GM21825 (cell line): Measurements from ENCODE around the gene SLC26A8.
"Not testable (repeated sequence)": the region's sequence is repeated elsewhere in the genome, so short reads cannot be mapped to it uniquely, and the experiment has no call there.

ENCODE experiments used
- ATAC-seq: cut with Tn5 transposase; IDR thresholded peaks from one replicate; pipeline ENCODE4 v1.9.1; 2021; ENCODE audit warnings: mild to moderate bottlenecking, moderate library complexity; ENCODE audit not compliant: unreplicated experiment

Gene SLC26A8

DNA sequence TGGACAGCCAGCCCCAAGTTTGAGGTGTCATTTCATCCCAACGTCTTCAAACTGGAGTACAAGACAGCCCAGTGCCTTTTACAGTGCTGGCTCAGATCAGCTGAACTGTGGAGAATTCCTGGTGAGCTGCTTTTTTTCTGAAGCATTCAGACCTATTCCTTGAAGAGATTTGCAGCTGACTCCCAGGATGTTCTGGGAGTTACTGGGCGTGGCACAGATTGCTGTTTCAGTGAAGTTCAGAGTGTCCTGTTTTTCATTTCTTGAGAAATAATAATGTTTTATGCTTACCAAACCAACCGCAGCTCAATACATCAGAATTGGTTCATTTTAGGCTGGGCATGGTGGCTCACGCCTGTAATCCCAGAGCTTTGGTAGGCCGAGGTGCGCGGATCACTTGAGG is 70.1 kb downstream of the SLC26A8 start:
- no peak for ATAC-seq

- ATAC-seq, result no peak
Measured at GRCh38 chr6:35948725-35949124, 75.7 kb downstream of the SLC26A8 start.

DNA sequence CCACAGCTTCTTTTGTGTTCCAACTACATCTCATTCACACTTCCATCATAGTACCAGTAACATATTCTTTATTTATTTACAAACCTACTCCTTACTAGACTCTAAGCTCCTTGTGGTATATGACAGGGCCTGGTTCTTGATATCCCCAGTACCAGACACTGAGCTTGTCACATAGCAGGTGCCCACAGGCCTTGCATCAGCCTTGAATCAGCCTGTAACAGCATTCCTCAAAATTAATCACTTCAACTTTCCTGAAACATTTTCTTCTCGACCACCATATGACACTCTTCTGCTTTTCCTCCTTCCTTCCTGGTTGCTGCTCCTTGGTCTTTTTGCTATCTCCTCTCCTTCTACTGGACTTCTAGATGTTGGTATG is 78.8 kb downstream of the SLC26A8 start:
- ATAC-seq, result no peak

DNA sequence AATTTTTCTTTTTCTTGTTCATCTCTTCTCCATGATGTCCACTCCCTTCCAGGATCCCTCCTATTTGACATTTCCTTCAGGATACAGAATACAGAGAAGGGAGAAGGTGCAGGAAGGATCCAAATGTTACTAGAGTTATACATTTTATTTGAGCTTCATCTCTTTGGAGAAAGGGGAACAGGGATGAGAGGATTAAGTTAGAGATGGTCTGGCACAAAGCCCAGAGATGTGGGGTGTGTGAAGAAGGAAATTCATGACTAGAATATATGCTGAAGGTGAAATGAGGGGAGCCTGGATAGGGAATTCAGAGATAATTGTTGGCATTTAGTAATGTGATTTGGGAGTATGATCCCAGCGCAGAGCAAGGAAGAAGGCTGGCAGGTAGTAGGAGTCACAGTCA is 81.1 kb downstream of the SLC26A8 start:
- no peak for ATAC-seq

DNA sequence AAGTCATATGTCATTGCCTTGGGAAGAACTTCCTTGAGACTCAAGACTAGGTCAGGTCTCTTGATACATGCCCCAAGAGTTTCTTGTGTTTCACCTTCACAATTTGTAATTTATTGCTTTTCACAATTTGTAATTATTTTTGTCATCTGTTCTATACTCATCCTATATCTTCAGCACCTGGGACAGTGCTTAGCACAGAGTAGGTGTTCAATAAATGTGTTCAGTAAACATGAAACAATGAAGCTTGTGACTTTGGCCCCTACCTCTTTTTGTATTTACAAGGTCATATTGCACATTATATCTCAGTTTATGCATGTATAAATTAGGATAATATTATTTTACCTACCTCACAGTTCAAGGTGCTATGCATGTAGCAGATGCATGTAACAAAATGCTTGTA is 82.1 kb downstream of the SLC26A8 start:
- ATAC-seq, result no peak

GRCh38 chr6:35941170-35941569 is 83.3 kb downstream of the SLC26A8 start:
- not testable (repeated sequence) for ATAC-seq

GRCh38 chr6:35940014-35940413 is 84.4 kb downstream of the SLC26A8 start:
- not testable (repeated sequence) for ATAC-seq

DNA sequence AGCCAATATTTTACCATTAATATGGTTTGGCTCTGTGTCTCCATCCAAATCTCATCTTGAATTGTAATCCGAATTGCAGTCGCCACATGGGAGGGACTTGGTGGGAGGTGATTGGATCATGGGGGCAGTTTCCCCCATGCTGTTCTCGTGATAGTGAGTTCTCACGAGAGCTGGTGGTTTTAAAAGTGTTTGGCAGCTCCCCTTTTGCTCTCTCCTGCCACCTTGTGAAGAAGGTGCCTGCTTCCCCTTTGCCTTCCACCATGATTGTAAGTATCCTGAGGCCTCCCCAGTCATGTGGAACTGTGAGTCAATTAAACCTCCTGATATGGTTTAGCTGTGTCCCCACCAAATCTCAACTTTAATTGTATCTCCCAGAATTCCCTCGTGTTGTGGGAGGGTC is 85.2 kb downstream of the SLC26A8 start:
- not testable (repeated sequence) for ATAC-seq

- ATAC-seq, result no peak
Measured at GRCh38 chr6:35936681-35937359, 87.6 kb downstream of the SLC26A8 start.

GRCh38 chr6:35935469-35935868 is 89.0 kb downstream of the SLC26A8 start:
- ATAC-seq, result no peak

GRCh38 chr6:35933844-35934243 is 90.6 kb downstream of the SLC26A8 start:
- ATAC-seq, result no peak

- ATAC-seq, result not testable (repeated sequence)
Measured at GRCh38 chr6:35931873-35932272, 92.6 kb downstream of the SLC26A8 start.

DNA sequence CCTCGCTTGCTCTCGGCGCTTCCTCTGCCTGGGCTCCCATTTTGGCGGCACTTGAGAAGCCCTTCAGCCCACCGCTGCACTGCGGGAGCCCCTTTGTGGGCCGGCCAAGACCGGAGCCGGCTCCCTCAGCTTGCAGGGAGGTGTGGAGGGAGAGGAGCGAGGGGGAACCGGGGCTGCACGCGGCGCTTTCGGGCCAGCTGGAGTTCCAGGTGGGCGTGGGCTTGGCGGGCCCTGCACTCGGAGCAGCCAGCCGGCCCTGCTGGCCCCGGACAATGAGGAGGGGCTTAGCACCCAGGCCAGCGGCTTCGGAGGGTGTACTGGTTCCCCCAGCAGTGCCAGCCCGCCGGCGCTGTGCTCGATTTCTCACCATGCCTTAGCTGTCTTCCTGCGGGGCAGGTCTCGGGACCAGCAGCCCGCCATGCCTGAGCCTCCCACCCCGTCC is 93.3 kb downstream of the SLC26A8 start:
- no peak for ATAC-seq

GRCh38 chr6:35929601-35930000 is 94.8 kb downstream of the SLC26A8 start:
- ATAC-seq, result no peak

GRCh38 chr6:35926509-35927215 is 97.8 kb downstream of the SLC26A8 start:
- ATAC-seq, result no peak

DNA sequence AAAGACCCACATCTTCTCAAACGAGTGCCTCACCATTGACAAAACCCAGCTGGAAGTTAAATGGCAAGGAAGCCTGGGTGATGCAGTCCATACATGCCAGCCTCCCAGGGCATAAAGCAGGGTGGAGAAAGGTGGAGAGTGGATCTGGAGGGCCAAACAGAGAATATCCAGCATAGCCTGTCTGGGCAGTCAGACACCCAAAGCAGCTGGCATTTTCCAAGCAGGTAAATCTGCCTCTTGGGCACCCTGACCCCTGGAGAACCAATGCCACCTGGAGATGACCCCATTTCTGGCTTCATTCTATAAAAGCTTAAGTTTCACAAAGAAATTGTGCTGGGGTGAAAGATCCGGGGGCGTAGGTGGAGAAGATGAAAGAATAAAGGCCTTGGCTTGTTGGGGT is 98.5 kb downstream of the SLC26A8 start:
- ATAC-seq, result no peak

- no peak for ATAC-seq
Measured at GRCh38 chr6:35924146-35924545, 100.3 kb downstream of the SLC26A8 start.

DNA sequence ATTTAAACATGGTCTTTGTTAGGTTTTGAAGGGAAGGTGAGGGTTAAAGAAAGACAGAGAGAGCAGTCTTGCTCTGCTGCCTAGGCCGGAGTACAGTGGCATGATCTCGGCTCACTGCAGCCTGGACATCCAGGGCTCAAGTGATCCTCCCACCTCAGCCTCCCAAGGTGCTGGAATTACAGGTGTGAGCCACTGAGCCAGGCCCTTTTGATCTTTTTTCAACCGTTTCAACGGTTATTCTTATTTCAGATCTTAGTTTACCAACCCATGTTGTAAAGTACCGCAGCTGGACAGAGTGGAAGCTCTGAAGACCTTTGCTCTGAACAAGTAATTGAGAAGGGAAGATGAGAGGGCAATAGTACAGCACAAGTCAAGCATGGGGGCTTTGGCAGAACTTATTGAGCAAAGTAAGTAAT is 102.3 kb downstream of the SLC26A8 start:
- no peak for ATAC-seq

DNA sequence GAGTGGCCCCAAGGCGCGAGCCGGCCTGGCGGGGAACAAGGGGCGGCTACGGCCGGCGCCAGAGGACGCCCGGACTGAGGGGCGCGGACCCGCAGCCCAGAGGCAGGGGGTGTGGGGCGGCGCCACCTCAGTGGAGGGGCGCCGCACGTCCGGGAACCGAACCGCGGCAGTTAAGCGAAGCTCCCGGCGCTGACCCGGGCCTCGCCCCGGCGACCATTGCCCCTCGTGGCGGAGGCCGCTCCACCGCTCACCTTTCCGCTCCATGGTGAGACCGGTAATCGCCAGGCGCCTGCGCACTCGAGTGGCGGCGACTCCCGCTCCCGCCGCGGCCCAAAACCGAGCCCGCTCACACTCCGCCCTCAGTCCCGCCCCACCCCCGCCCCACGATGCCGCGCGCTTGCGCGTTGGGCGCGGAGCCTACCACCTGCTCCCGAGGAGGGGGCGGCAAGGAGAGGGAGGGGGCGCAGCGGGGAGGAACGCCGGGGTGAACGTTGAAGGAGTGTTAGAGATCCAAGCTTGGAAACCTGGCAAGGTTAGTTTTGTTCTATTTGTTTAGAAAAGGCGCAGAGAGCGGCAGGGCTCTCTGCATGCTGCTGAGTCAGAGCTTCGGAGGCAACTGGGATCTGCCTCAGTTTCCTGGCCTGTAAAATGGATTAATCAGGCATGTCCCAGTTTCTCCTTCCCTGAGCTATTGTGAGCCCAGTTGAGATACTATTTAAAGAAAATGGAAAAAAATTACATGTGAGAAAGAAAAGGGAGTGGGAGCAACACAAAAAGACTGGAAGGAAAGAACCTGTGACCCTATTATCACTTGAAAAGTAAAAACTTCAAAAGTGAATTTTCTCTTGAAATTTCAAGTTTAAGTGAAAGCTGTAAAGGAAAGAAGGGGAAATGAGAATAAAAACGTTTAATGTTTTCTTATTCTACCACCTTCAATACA is 103.4 kb downstream of the SLC26A8 start, which contains the start of gene SRPK1:
Gene SRPK1, minus strand, starts transcription at position 306 of the 940 bp plus-strand sequence. Its CDS starts 42 bp downstream, at position 264.
- peak; percentile 69 for ATAC-seq

DNA sequence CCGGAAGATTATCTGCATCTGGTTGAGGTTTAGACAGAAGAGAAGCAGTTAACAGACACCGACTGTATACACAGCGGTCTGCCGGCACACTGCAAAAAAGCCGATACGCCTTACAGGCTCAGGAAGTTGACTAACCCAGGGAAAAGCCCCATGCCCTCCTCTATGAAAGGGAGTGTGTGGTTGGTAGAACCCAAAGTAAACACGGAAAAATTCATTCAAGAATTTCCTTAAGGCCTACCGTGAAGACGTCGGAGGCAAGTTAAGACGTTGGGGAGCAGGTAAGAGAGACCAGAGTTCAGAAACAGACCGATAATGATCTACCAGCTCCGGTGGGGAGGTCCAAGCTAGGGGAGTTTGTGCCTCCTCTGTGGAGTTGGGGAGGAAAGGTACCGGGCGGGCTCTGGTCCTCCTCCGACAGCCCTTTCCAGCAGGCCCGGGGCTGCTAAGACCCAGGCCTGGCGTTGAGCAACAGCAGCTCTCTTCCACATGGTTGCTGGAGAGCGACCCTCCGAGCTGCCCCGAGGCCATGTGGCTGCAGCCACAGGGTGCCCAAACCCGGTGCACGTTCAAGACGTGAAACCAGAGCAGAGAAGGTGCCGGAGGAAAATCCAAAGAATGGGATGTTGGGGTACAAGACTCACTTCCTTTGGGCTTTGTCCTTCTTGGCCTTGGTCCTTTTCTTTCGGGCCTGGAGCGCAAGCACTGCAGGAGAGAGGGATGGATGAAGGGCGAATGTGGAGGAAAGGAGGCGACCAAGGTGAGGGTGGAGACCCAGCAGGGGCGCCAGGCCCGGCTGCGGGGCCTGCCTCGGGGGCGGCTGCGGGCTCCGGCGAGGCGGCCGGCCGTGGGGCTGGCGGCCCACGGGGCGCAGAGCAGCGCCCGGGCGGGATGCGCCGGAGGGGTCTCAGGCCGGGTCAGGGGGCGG is 104.4 kb downstream of the SLC26A8 start:
- ATAC-seq, result peak; percentile 25
